GM19328 (cell line): ENCODE results near the gene NSUN6.

Source experiments
- ATAC-seq: cut with Tn5 transposase; IDR thresholded peaks from one replicate; pipeline ENCODE4 v1.9.1; 2021; ENCODE audit warnings: mild to moderate bottlenecking, moderate library complexity; ENCODE audit not compliant: unreplicated experiment

NSUN6 gene

GRCh38 chr10:18505456-18506118, 145.8 kb downstream of the NSUN6 start:
- no peak for ATAC-seq

GRCh38 chr10:18504161-18504560, 147.2 kb downstream of the NSUN6 start:
- no peak for ATAC-seq

GRCh38 chr10:18501629-18502028, 149.8 kb downstream of the NSUN6 start:
- no peak for ATAC-seq

GRCh38 chr10:18501198-18501597, 150.2 kb downstream of the NSUN6 start:
- ATAC-seq, result no peak

- no peak for ATAC-seq
Observed at GRCh38 chr10:18500576-18500975, 150.8 kb downstream of the NSUN6 start.

GRCh38 chr10:18498998-18499397, 152.4 kb downstream of the NSUN6 start:
- no peak for ATAC-seq

GRCh38 chr10:18497806-18498369, 153.5 kb downstream of the NSUN6 start:
- ATAC-seq, result no peak
